GM18526 (cell line): ENCODE data around the gene APEX1.

ENCODE experiments used
- POLR2A ChIP-seq: IDR thresholded peaks from 3 replicates; pipeline ENCODE4 v1.6.1; 2011; ENCODE audit not compliant: insufficient read length; ENCODE audit errors: extremely low read depth

APEX1 gene

DNA sequence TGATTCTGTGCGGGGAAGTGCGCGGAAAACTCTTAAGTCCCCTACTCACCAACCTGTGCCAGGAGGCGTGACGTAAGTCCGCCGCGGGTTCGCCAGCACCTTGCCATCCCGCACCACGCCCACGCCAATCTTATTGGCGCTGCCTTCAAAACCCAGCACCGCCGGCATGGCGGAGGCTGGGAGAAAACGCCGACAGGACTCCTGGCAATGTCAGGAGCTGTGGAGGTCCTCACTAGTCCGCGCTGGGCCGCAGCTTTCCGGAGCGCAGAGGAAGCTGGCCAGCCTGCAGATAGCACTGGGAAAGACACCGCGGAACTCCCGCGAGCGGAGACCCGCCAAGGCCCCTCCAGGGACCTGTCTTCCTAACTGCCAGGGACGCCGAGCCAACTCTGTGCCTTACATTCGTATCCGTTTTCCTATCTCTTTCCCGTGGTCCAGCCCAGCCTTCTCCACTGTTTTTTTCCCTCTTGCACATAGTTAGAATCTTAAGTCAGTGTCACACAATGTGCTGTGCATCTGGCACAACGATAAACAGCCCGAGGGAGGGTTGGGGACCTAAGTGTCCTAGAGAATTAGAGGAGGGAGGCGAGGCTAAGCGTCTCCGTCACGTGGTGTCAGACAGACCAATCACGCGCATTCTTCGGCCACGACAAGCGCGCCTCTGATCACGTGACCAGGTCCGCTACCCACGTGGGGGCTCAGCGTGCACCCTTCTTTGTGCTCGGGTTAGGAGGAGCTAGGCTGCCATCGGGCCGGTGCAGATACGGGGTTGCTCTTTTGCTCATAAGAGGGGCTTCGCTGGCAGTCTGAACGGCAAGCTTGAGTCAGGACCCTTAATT, at the start of gene APEX1, which contains the start of gene OSGEP:
Gene APEX1 (plus strand): TSS at position 711 of the 839 bp plus-strand sequence. CDS start 420 bp downstream, outside the sequence.
Gene OSGEP (minus strand): TSS at position 297 of the 839 bp plus-strand sequence. CDS start 129 bp downstream, at position 168.
- TF ChIP-seq POLR2A = peak; percentile 86

DNA sequence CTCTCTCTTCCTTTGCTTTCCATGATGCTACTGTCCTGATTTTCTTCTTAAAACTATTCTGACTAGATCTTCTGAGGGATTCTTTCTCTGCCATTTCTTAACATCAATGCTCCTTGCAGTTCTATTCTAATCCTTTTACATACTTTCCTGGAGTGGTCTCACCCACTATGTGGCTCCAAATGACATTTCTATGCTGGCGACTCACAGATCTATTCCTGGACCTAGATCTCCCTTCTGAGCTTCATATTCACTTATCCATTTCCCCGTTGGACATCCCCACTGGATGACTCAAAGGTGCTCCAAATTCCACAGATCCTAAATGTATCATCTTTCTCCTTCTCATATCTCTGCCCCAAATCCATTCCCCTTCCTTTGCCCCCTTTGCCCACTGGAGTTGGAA, 45.8 kb upstream of the APEX1 start:
- TF ChIP-seq POLR2A = no peak

DNA sequence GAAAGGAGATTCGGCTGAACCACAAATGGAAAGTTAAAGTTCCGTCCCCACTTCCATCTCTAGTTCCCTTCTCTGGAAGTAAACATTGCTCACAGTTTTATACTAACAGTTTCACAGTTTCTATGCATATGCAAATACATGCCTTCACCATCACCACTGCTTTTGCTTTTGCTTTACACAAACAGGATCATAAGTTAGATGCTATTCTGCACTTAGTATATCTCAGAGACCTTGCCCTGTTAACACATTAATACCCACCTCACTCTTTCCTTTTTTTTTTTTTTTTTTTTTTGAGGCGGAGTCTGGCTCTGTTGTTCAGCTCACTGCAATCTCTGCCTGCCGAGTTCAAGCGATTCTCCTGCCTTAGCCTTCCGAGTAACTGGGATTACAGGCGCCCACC, 42.6 kb upstream of the APEX1 start:
- no peak for TF ChIP-seq POLR2A

DNA sequence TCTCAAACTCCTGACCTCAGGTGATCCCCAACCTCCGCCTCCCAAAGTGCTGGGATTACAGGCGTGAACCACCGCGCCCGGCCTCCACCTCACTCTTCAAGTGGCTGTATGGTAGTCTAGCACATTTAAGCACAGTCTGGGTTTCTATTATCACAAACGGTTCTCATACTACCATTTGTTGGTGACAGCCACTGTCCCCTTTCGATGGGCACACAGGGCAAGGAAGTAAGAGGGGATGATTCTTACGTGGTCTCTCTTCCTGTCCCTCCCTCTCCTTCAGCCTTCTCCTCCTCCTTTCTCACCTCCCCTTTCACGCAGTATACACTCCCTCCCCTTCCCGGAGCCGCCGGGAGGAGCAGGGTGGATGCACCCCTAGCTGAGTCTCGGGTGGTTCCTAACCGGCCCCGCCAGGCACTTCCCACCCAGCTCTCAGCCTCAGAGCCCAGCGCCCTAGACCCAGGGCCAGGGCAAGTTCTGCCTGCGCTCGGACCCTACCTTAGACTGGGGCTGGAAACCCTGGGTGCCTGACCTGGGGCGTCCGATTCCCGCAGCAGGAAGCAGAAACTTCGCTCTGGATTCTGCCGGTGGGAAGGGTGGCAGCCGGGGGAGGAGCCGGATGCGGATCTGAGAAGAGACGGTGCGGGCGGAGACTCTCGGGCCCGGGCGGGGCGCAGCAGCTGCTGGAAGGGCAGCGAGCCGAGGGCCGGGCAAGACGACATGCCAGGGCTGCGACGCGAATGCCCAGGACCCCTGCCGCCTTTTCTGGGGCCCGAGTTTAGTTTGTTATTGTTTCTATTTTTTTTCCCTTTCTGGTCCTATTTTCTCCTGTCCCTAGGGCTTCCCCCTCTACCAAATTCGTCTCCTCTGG, 41.9 kb upstream of the APEX1 start, which contains the start of gene TEP1:
Gene TEP1 (minus strand): TSS at position 626 of the 868 bp plus-strand sequence. CDS start 5,062 bp downstream, outside the sequence.
- TF ChIP-seq POLR2A = peak; percentile 78

DNA sequence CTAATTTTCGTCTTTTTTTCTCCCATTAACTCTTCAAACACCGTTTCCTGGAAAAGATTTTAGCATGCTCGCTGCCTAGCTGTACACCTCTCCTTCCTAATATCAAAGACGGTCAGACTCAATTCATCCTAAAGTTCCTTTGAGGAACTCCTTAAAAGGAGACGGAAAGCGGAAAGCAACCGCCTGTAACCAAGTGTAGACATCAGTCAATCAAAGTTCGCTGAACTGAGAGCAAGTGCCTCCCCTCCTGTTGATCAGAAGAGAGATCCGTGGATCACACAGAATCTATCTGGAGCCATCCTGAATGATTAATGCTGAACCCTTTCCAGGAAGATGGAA, 41.3 kb upstream of the APEX1 start:
- TF ChIP-seq POLR2A = no peak

DNA sequence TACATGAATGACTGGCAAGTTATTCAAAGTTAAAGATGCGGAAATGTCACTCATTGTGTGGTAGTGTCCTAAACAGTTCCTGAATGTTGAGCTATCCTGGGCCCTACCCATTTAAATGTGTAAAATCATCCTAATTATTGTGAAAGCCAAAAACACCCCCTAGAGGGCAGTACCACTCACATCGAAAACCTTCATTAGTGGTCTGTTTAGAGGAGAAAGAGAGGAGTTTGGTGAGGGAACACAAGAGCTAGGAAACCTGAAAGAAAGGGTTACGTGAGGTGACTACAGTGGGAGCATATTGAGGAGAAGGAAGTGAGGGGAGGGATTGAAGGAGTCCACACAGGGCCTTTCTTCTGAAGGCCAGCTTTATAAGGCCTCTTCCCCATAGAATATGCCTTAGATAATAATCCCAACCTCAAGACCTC, 39.2 kb upstream of the APEX1 start:
- TF ChIP-seq POLR2A = no peak

DNA sequence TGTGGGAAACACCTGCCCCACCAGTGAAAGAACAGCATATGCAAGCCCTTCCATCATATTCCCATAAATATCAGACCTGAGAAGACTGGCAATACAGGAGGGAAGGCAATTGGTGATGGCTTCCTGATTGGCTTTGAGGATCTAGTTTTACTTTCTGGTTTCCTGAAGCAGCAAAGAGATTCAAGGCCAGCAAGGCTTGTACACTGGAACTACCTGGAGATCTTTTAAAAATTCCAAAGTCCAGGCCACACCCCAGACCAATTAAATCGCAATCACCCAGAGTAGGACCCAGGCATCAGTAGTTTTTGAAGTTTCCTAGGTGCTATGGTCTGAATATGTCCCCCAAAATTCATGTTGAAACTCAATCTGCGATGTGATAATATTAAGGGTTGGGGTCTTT, 38.8 kb upstream of the APEX1 start:
- TF ChIP-seq POLR2A = no peak

DNA sequence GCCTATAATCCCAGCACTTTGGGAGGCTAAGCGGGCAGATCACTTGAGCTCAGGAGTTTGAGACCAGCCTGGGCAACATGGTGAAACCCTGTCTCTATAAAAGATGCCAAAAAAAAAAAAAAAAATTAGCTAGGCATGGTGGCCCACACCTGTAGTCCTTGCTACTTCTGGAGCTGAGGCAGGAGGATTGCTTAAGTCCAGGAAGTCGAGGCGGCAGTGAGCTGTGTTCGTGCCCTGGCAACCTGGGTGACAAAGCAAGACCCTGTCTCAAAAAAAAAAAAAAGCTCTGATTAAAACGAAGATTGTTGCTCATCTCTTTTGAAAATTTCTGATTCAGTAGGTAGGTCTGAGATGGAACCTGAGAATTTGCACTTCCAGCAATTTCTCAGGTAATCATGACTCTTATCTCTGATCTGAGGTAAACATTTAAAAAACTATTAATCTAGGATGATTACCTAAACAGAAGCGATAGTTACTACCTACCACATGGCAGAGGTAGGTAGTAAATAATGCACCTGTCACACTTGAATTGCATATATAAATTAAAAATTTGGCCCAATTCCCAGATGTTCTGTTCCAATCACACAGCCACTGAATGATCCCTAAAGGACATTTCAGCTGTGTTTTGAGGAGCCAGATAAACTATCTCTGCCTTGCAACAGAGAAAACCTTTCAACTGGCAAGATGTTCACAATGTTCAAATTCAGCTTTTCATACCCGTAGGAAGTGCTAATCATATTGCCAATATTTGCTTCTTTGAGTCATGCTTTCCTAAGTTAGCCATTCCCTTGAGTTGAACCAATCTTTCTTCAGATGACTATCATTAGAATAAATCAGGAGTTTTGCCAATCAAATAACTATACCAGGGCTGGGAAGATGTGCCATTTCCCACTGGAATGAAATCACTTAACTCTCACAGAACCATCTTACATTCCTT, 37.5 kb upstream of the APEX1 start:
- no peak for TF ChIP-seq POLR2A

DNA sequence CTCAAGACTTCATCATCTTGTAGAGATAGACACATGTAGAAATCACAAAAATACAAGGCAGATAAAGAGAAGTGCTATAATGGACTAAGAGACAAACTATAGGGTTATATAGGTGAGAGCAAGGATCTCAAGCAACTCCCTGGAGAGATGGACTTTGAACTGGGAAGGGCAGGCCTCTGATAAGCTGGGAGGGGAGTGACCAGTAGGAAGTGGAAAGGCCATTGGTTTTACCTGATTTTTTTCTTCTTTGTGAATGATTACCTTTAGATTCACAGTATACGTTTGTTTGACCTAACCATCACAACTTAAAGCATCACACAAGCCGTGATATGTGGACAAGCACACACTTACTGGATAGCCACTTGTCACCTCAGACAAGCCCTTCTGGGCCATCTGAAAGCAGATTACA, 36.5 kb upstream of the APEX1 start:
- no peak for TF ChIP-seq POLR2A

DNA sequence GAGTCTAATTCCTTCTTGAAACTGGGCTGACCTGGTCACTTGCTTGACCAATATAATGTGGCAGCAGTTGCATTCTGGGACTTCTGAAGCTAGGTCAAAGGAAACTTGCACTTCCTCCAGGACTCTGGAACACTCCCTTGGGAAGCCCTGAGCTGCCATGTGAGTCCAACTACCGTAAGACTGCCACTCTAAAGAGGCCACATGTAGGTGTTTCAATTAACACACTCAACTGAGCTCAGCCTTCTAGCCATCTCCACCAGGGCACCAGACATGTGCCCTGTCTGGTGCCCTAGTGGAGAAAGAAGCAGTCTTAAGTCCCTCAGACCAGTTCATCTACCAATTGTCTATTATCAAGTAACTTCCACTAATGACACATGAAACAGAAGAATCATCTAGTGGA, 35.6 kb upstream of the APEX1 start:
- TF ChIP-seq POLR2A = no peak

DNA sequence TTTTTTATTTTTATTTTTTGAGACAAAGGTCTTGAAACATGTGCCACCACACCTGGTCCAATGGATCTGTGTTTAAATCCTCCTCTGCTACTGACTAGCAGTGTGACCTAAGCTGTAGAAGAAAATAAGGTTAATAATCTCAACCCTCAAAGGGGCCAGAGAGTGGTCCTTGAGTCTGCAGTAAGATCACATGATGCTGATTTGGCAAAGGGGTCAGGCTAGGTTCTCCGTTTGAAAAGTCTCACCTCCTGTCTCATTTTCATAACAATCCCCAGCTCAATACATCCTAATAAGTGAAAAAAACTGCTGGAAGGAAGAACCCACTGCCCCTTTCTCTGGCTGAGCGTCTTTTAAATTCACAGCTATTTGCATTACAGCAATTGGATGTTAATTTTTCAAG, 33.8 kb upstream of the APEX1 start:
- no peak for TF ChIP-seq POLR2A

DNA sequence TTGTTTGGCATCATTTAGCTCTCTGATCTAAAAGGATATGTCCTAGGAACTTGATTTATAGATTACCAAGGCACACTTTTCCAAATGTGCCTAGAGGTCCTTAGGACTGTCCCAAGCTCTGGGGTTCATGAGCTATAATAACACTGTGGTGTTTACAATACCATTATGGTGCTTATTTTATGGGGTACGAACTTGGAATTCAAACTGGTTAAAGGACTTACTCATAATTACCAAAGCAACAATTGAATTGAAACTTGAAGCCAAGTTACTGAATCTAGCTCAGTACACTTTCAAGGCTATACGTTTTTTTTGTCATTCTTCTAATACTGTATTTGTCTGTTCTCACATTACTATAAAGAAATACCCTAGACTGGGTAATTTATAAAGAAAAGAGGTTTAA, 32.1 kb upstream of the APEX1 start:
- TF ChIP-seq POLR2A = no peak

DNA sequence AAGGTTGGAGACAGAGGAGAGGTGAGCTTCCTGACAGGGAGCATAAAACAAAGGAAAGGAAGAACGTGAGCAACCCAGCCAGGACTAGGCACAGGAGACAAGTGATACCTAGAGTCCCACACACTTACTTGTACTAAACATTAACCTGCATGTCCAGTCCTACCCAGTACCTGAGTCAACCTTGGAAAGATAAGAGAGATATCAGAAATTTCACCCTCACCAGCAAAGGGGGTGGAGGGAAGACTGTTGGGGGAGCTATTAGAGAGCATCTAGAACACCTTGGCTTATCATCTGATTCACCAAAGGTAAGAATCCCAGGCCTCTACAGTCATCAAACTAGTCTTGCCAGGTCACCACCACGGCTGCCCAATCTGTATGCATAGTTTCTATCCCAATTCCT, 30.2 kb upstream of the APEX1 start:
- no peak for TF ChIP-seq POLR2A

DNA sequence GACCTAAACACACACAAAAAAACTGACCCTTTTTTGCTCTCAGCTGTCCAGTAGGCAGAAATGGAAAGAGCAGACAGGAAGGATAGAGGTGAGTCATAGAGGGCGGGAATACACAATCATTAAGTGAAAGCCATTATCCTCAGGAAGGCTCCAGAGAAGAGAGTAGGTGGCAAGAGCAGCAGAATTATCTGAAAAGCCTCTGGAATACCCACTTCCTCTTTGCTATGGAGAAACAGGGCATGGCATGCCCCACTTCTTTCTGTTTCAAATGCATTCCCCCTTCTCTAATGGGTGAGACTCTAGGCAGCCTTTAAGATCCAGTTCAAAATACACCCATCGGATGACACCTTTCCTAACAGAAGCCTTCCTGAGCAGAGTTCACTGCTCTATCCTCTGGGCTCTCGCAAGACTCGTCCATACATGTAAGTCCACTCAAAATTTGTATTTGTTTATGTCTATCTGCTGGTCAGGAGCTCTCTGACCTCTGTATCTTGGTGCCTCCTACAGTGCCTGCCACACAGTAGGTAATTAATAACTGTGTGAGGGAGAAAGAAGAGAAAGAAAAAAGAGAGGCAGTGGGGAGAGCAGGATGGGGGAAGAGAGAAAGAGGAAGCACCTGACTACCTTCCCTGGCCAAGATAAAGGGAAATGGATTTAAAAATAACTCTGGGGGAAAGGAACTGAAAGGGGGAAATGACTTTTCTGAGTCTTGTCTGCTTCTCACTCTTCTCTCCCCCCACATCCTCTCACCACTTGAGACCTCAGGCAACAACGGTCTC, 27.6 kb upstream of the APEX1 start:
- no peak for TF ChIP-seq POLR2A

DNA sequence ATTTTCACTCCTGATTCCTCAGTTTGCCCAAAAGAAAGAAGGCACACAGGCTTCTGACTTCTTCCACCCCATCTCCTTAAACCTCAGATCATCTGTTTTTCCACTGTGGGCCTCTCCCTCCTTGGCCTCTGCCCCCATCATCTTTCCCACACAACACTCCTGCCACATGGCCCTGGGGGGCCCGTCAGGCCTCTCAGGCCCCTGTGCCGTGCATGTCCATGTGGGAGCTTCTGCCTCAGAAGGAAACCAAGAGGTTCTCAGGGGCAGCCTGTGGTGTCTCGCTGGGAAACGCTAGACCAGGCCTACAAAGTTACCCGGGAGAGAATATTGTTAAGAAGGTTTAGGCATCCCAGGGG, 27.0 kb upstream of the APEX1 start:
- TF ChIP-seq POLR2A = no peak

DNA sequence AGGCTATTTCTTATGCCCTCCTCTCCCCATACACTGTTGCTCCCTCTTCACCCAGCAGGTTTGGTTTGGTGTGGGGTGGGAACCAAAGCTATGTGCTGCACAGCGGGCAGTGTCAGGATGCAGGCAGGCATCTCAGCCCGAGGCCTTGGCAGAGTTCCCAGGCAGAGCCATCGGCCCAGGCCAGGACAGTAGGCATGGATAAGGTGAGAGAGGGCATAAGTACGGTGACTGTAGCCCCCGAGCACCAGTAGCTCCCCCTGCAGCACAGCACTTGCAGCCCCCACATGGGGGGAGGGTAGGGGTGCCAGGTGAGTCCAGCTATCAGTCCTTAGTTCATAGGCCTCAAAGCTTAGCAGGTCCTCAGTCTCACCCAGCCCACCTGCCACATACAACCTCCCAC, 26.2 kb upstream of the APEX1 start:
- TF ChIP-seq POLR2A = no peak
